Omental fat pad (tissue), 4 donors: ENCODE results near the gene PKN2. TPM values are rescaled to one million over a fixed set of nuclear protein-coding genes. Genes with fewer than 3 reads are reported as not detected.

Experiments
- ATAC-seq: fragments of 150-250 bp; one replicate; pipeline ENCODE4 v1.9.1; 2016; ENCODE audit warnings: mild to moderate bottlenecking, moderate library complexity; ENCODE audit not compliant: low FRiP score
- DNase-seq: peaks from one replicate; pipeline ENCODE4 v3.0.0-alpha.2; 2019; ENCODE audit warnings: low spot score
- CTCF ChIP-seq, 3 donors: fragments of 450-650 bp; IDR thresholded peaks; one replicate each; pipeline ENCODE4 v1.5.1; 2016 to 2017; ENCODE audit warnings: antibody characterized with exemption in 3 of 3, mild to moderate bottlenecking in 3 of 3, moderate library complexity in 2 of 3
- total RNA-seq, 4 donors: library from RNA; depleted of rRNA; stranded (reverse); fragments of >200 nt; gene quantifications; one replicate each; pipeline ENCODE4 v1.1.0, GENCODE V29; 2016

PKN2 gene
- total RNA-seq, 4 donors from 2014 or later: 28.8 to 56.6 (median 41.9) TPM

DNA sequence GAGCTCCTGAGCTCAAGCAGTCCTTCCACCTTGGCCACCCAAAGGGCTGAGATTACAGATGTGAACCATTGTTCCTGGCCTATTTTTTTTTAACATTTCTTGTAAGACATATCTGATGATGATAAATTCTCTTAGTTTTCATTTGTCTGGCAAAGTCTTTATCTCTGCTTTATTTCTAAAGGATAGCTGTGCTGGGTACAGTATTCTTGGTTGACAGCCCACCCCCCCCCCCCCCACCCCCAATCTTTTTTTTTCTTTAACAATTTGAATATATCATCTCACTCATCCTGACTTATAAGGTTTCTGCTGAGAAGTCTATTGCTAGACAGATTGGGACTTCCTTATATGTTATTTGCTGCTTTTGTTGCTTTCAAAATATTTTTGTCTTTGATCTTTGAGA, 51.3 kb downstream of the PKN2 start:
- ATAC-seq (no peak), DNase-seq (no peak)
- TF ChIP-seq CTCF (IDR thresholded peaks at IDR 0.05): no peak

GRCh38 chr1:88735909-88736308, 51.8 kb downstream of the PKN2 start:
- DNase-seq: no peak
- no peak for TF ChIP-seq CTCF (IDR thresholded peaks at IDR 0.05)
- no peak for ATAC-seq

GRCh38 chr1:88736633-88737248, 52.7 kb downstream of the PKN2 start:
- DNase-seq (no peak), ATAC-seq (no peak)
- TF ChIP-seq CTCF (IDR thresholded peaks at IDR 0.05): no peak

- DNase-seq (no peak), ATAC-seq (peak; percentile 23)
- TF ChIP-seq CTCF (IDR thresholded peaks at IDR 0.05): no peak
Observed at GRCh38 chr1:88737338-88737927, 53.4 kb downstream of the PKN2 start.

- no peak for DNase-seq
- no peak for ATAC-seq
- TF ChIP-seq CTCF (IDR thresholded peaks at IDR 0.05): no peak
Observed at GRCh38 chr1:88740784-88741183, 56.7 kb downstream of the PKN2 start.

DNA sequence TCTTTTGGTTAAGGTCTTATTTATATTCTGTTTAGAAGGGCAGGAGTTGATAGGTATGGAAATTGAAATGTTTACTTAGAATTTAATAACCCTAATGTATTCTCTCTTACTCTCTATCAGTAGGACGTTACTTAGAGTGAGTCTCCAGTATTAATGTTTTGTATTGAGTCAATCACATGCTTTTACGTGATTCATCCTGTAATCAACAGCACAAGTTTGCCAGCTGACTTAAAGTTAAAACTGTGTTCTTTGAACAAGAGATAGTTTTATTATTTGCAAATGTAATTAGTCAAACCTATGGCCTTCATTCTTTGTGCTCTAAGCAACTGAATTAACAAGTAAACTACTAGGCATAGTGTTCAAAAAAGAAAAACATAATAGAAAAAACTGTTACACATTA, 57.3 kb downstream of the PKN2 start:
- TF ChIP-seq CTCF (IDR thresholded peaks at IDR 0.05): no peak
- DNase-seq: no peak
- peak; percentile 60 for ATAC-seq

GRCh38 chr1:88742531-88742930, 58.5 kb downstream of the PKN2 start:
- TF ChIP-seq CTCF (IDR thresholded peaks at IDR 0.05): no peak
- no peak for ATAC-seq
- DNase-seq: no peak
